Measurements from ENCODE around the gene BRI3BP.

BRI3BP gene

GRCh38 chr12:125001636-125002035 is 8.2 kb downstream of the BRI3BP start:
- no peak for TF ChIP-seq CTCF (IDR thresholded peaks at IDR 0.05)

- TF ChIP-seq CTCF (IDR thresholded peaks at IDR 0.05), result no peak
Observed at GRCh38 chr12:125003021-125003420, 9.6 kb downstream of the BRI3BP start.

GRCh38 chr12:125004621-125005020 is 11.2 kb downstream of the BRI3BP start:
- TF ChIP-seq CTCF (IDR thresholded peaks at IDR 0.05), result no peak

- no peak for TF ChIP-seq CTCF (IDR thresholded peaks at IDR 0.05)
Observed at GRCh38 chr12:125005652-125006051, 12.2 kb downstream of the BRI3BP start.

- TF ChIP-seq CTCF (IDR thresholded peaks at IDR 0.05), result no peak
Observed at GRCh38 chr12:125006365-125006764, 12.9 kb downstream of the BRI3BP start.

GRCh38 chr12:125013816-125014442 is 20.5 kb downstream of the BRI3BP start:
- no peak for TF ChIP-seq CTCF (IDR thresholded peaks at IDR 0.05)

- no peak for TF ChIP-seq CTCF (IDR thresholded peaks at IDR 0.05)
Observed at GRCh38 chr12:125014526-125014925, 21.1 kb downstream of the BRI3BP start.

All from LNCAP (cell line).